AG09319 (cell line): ENCODE data around the gene ATP13A3.
"Not testable (repeated sequence)": the region's sequence is repeated elsewhere in the genome, so short reads cannot be mapped to it uniquely, and the experiment has no call there.

Experiments
- DNase-seq: peaks from one replicate; pipeline ENCODE4 v3.0.0-alpha.2; 2010; ENCODE audit warnings: low read depth; ENCODE audit errors: extremely low read depth
- TF ChIP-seq, protein P1 (sequence below): IDR thresholded peaks from 2 replicates; pipeline ENCODE4 v1.5.1; 2011; ENCODE audit warnings: low read depth, mild to moderate bottlenecking, inconsistent platforms, low read length, moderate library complexity

The ATP13A3 gene

DNA sequence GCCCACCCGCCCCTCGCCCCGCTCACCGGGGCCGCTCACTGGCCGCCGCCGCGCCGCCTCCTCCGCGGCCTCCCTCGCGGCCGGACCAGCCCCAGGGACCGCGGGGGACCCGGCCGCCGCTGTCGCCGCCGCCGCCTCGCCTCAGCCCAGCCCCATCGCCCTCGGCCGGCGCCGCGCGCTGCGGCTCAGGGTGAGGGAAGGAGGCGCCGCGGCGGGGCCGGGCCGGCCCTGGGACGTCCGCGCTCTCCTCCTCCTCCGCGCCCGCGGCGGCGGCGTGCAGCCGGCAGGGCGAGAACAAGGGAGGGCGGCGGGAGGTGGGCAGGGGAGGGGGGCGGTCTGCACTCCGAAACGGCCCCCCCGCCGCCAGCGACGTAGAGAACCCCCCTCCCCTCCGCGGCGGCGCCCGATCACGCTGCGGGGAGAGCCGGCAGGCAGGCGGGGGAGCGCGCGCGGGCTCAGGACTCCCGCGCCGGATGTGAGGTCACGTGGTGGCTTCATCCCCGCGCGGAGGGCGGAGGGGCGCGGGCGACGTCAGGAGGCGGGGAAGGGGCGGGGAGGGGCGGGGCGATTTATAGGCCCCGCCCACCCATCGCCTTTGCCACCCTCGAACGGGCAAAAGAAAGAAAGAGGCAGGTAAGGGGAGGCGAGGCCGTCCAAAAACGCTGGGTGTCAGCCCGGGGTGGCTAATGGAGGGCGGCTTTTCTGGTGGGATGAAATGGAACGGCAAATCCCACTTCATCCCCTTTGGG is at the start of gene ATP13A3:
Gene ATP13A3, minus strand, starts transcription at position 463 of the 749 bp plus-strand sequence. CDS start 24,812 bp downstream, outside the sequence.
- peak; percentile 84 for DNase-seq
- TF ChIP-seq, protein P1, sequence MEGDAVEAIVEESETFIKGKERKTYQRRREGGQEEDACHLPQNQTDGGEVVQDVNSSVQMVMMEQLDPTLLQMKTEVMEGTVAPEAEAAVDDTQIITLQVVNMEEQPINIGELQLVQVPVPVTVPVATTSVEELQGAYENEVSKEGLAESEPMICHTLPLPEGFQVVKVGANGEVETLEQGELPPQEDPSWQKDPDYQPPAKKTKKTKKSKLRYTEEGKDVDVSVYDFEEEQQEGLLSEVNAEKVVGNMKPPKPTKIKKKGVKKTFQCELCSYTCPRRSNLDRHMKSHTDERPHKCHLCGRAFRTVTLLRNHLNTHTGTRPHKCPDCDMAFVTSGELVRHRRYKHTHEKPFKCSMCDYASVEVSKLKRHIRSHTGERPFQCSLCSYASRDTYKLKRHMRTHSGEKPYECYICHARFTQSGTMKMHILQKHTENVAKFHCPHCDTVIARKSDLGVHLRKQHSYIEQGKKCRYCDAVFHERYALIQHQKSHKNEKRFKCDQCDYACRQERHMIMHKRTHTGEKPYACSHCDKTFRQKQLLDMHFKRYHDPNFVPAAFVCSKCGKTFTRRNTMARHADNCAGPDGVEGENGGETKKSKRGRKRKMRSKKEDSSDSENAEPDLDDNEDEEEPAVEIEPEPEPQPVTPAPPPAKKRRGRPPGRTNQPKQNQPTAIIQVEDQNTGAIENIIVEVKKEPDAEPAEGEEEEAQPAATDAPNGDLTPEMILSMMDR = no peak

DNA sequence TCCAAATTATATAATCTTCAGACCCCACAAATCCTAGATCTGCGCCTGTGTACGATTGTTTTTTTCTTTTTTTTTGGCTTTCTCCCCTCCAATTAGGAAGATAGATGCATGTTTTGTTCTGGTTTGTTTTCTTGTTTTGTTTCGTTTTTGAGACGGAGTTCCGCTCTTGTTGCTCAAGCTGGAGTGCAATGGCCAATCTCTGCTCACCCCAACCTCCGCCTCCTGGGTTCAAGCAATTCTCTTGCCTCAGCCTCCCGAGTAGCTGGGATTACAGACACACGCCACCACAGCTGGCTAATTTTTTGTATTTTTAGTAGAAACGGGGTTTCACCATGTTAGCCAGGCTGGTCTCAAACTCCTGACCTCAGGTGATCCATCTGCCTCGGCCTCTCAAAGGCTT is 48.4 kb upstream of the ATP13A3 start:
- not testable (repeated sequence) for DNase-seq

DNA sequence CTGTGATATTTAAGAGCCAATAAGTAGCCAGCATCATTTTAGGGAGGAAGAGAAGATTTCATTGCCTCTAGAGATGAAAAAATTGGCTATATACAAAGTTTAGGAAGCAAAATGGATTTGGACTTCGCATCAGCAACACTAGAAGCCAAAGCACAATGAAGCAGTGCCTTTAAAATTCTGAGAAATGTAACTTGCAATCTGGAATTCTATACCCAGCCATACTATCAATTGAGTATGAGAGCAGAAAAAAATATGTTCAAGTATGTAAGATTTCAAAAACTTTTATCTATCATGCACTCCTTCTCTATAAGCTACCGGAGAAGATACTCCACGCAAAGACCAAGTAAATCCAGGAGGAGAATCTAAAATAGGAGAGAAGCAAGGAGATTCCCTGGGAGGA is 47.4 kb upstream of the ATP13A3 start:
- TF ChIP-seq, protein P1 = no peak
- no peak for DNase-seq

DNA sequence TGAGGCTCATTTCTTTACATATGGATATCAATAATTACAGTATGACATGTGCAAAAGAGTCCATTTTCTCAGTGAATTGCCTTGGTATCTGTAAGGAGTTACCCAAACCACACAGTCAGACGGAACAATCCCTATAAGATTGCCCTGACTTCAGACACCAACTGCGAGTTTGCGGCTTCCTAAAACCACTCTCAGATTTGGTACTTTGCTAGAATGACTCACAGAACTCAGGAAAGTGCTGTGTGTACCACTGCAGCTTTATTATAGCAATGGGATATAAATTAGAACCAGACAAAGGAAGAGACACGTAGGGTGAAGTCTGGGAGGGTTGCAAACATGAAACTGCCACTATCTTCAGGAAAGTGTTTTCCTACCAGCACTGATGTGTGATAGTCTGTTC is 45.8 kb upstream of the ATP13A3 start:
- TF ChIP-seq, protein P1 = no peak
- no peak for DNase-seq

DNA sequence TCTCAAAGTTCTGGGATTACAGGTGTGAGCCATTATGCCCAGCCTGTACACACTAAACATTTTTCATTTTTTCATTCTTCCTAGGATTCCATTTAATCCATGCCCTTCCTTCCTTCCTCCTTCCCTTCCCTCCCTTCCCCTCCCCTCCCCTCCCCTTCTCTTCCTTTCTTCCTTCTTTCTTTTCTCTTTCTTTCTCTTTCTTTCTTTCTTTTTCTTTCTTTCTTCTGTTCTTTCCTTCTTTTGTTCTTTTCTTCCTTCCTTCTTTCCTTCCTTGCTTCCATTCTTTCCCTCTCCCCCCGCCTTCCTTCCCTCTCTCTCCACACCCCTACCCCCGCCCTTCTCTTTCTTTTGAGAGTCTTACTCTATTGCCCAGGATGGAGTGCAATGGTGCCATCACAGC is 40.9 kb upstream of the ATP13A3 start:
- TF ChIP-seq, protein P1 = no peak
- DNase-seq = no peak

DNA sequence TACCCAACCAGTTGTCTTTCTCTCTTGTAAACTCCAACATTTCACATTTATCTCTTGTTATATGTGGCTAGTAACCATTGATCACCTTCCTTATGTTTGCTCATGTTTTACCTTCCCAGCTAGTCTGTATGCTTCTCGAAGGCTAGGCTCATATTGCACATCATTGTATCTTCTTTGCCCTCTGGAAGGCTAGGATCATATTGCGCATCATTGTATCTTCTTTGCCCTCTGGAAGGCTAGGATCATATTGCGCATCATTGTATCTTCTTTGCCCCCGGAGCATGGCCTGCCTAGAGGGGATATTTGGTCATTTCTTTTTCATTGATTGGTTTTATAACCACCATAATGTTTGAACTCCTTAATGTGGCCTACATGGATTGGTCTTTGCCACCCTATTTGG is 39.4 kb upstream of the ATP13A3 start:
- TF ChIP-seq, protein P1 = no peak
- no peak for DNase-seq

DNA sequence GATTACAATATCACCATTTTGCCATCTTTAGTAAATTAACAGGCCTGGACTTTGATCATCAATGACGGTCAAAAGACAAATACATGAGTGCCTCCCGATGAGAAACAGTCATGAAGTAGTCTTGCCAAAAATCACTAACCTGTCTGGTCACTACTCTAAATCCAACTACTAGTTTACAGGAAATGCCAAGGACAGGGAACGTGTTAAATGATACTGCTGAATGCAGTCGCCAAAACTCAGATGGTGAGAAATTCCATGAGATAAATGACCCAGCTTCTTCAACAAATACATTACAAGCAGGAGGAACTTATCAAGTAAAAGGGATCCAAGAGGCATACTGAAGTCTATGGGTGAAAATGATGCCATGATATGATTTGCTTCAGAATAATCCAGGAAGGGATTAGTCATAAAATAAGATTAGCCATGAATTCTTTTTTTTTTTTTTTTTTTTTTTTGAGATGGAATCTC is 35.8 kb upstream of the ATP13A3 start:
- no peak for DNase-seq

More for the DNA sequence above, 35.8 kb upstream of the ATP13A3 start:
- TF ChIP-seq, protein P1 = no peak
